ENCODE measurements around the gene ITPKB. TPM values are rescaled to one million over a fixed set of nuclear protein-coding genes. Genes with fewer than 3 reads are reported as not detected.

ITPKB gene
- total RNA-seq, 1 donor from 2014 or later: 9.8 TPM

- H3K36me3 Mint-ChIP-seq (ENCODE audit: insufficient read depth): no peaks in the 10 kb centered on the region
- no peaks in the 10 kb centered on the region for H3K27me3 Mint-ChIP-seq
- H3K4me1 Mint-ChIP-seq (ENCODE audit: low read depth): peaks cover 3% of the 10 kb centered on the region
- no peak overlapping the region for H3K27ac Mint-ChIP-seq
- no peaks in the 10 kb centered on the region for H3K9me3 Mint-ChIP-seq (ENCODE audit: low read depth)
- TF ChIP-seq, protein P1, sequence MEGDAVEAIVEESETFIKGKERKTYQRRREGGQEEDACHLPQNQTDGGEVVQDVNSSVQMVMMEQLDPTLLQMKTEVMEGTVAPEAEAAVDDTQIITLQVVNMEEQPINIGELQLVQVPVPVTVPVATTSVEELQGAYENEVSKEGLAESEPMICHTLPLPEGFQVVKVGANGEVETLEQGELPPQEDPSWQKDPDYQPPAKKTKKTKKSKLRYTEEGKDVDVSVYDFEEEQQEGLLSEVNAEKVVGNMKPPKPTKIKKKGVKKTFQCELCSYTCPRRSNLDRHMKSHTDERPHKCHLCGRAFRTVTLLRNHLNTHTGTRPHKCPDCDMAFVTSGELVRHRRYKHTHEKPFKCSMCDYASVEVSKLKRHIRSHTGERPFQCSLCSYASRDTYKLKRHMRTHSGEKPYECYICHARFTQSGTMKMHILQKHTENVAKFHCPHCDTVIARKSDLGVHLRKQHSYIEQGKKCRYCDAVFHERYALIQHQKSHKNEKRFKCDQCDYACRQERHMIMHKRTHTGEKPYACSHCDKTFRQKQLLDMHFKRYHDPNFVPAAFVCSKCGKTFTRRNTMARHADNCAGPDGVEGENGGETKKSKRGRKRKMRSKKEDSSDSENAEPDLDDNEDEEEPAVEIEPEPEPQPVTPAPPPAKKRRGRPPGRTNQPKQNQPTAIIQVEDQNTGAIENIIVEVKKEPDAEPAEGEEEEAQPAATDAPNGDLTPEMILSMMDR (IDR thresholded peaks at IDR 0.05; ENCODE audit: unreplicated experiment): no peak
- H3K4me3 Mint-ChIP-seq (ENCODE audit: low read depth): no peak overlapping the region
- DNase-seq (ENCODE audit: low spot score, unreplicated experiment): no peak
These were observed 38.2 kb downstream of the ITPKB start for GRCh38 chr1:226700861-226701260.

DNA sequence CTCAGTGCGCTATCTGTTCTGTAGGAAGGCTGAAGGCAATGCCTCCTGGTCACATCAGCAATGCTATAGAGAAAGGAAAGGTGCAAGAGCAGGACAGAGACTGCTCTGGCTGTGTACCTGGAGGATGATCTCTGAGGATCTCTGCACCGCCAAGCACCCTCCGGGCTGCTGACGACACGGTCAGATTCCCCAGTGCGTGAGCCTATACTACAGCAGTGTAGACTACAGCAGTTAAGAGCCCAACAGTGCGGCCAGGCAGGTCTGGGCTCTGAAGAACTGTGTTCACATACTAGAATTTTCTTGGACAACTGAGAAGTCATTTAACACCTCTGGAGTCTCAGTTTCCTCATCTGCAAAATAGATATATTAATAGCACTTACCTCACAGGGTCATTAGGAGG, 39.9 kb downstream of the ITPKB start:
- no peak for DNase-seq (ENCODE audit: low spot score, unreplicated experiment)
- Mint-ChIP-seq H3K4me1 (ENCODE audit: low read depth) (peaks cover 3% of the 10 kb centered on the region), H3K27me3 (no peaks in the 10 kb centered on the region), H3K4me3 (ENCODE audit: low read depth) (no peak overlapping the region), H3K27ac (no peak overlapping the region), H3K36me3 (ENCODE audit: insufficient read depth) (no peaks in the 10 kb centered on the region), H3K9me3 (ENCODE audit: low read depth) (no peaks in the 10 kb centered on the region)
- TF ChIP-seq, protein P1 (IDR thresholded peaks at IDR 0.05; ENCODE audit: unreplicated experiment): no peak

GRCh38 chr1:226698659-226699058, 40.4 kb downstream of the ITPKB start:
- TF ChIP-seq, protein P1 (IDR thresholded peaks at IDR 0.05; ENCODE audit: unreplicated experiment): no peak
- Mint-ChIP-seq H3K36me3 (ENCODE audit: insufficient read depth) (no peaks in the 10 kb centered on the region), H3K4me1 (ENCODE audit: low read depth) (peaks cover 3% of the 10 kb centered on the region), H3K9me3 (ENCODE audit: low read depth) (no peaks in the 10 kb centered on the region), H3K4me3 (ENCODE audit: low read depth) (no peak overlapping the region), H3K27me3 (no peaks in the 10 kb centered on the region), H3K27ac (no peak overlapping the region)
- no peak for DNase-seq (ENCODE audit: low spot score, unreplicated experiment)

- H3K4me3 Mint-ChIP-seq (ENCODE audit: low read depth): no peak overlapping the region
- no peak for DNase-seq (ENCODE audit: low spot score, unreplicated experiment)
- no peak overlapping the region for H3K27ac Mint-ChIP-seq
- H3K27me3 Mint-ChIP-seq: no peaks in the 10 kb centered on the region
- no peaks in the 10 kb centered on the region for H3K36me3 Mint-ChIP-seq (ENCODE audit: insufficient read depth)
- no peaks in the 10 kb centered on the region for H3K9me3 Mint-ChIP-seq (ENCODE audit: low read depth)
- TF ChIP-seq, protein P1 (IDR thresholded peaks at IDR 0.05; ENCODE audit: unreplicated experiment): no peak
- peaks cover 3% of the 10 kb centered on the region for H3K4me1 Mint-ChIP-seq (ENCODE audit: low read depth)
These were observed 41.0 kb downstream of the ITPKB start for GRCh38 chr1:226697929-226698544.

- H3K4me3 Mint-ChIP-seq (ENCODE audit: low read depth): no peak overlapping the region
- TF ChIP-seq, protein P1 (IDR thresholded peaks at IDR 0.05; ENCODE audit: unreplicated experiment): no peak
- H3K36me3 Mint-ChIP-seq (ENCODE audit: insufficient read depth): no peaks in the 10 kb centered on the region
- no peaks in the 10 kb centered on the region for H3K27me3 Mint-ChIP-seq
- no peak for DNase-seq (ENCODE audit: low spot score, unreplicated experiment)
- no peaks in the 10 kb centered on the region for H3K9me3 Mint-ChIP-seq (ENCODE audit: low read depth)
- no peaks in the 10 kb centered on the region for H3K4me1 Mint-ChIP-seq (ENCODE audit: low read depth)
- no peak overlapping the region for H3K27ac Mint-ChIP-seq
These were observed 41.7 kb downstream of the ITPKB start for GRCh38 chr1:226697151-226697928.
